Smooth muscle cell (in vitro differentiated cells): ENCODE measurements around the gene CCDC171. TPM values are rescaled to one million over a fixed set of nuclear protein-coding genes. Genes with fewer than 3 reads are reported as not detected.

Experiments used
- DNase-seq: peaks from one replicate; lab custom pipeline; 2025; ENCODE audit not compliant: unreplicated experiment; lab: John Stamatoyannopoulos, UW
- H2AFZ ChIP-seq: fragments of 200-600 bp; sonication (generic); 2 replicates; pipeline ENCODE4 v1.6.0; 2016; ENCODE audit warnings: antibody characterized with exemption, low read depth, mild to moderate bottlenecking
- H3F3A ChIP-seq: fragments of 200-600 bp; sonication (generic); 2 replicates; pipeline ENCODE4 v1.6.0; 2017; ENCODE audit warnings: antibody characterized with exemption, low read depth
- H3K27ac ChIP-seq: fragments of 200-600 bp; sonication (generic); 2 replicates; pipeline ENCODE4 v1.5.1; 2016; ENCODE audit warnings: low read depth, mild to moderate bottlenecking
- H3K27me3 ChIP-seq: fragments of 200-600 bp; sonication (generic); 2 replicates; pipeline ENCODE4 v1.6.1; 2016; ENCODE audit warnings: low read depth, mild to moderate bottlenecking
- H3K36me3 ChIP-seq: fragments of 200-600 bp; sonication (generic); 2 replicates; pipeline ENCODE4 v1.5.1; 2016; ENCODE audit warnings: low read depth
- H3K4me1 ChIP-seq: fragments of 200-600 bp; sonication (generic); 2 replicates; pipeline ENCODE4 v1.5.1; 2016; ENCODE audit warnings: low read depth
- H3K4me2 ChIP-seq: fragments of 200-600 bp; sonication (generic); 2 replicates; pipeline ENCODE4 v1.6.0; 2016; ENCODE audit warnings: mild to moderate bottlenecking
- H3K4me3 ChIP-seq: fragments of 200-600 bp; sonication (generic); 2 replicates; pipeline ENCODE4 v1.5.1; 2016; ENCODE audit warnings: mild to moderate bottlenecking
- H3K79me2 ChIP-seq: fragments of 200-600 bp; sonication (generic); 2 replicates; pipeline ENCODE4 v1.6.0; 2016; ENCODE audit warnings: low read depth, mild to moderate bottlenecking
- H3K9ac ChIP-seq: fragments of 200-600 bp; sonication (generic); 2 replicates; pipeline ENCODE4 v1.6.0; 2016; ENCODE audit warnings: low read depth
- H3K9me3 ChIP-seq: fragments of 200-600 bp; sonication (generic); replicated peaks from 2 replicates; pipeline ENCODE4 v1.5.1; 2016; ENCODE audit warnings: low read depth
- H4K20me1 ChIP-seq: fragments of 200-600 bp; sonication (generic); 2 replicates; pipeline ENCODE4 v1.6.0; 2016; ENCODE audit warnings: low read depth
- CTCF ChIP-seq: fragments of 200-600 bp; sonication (generic); IDR thresholded peaks from 2 replicates; pipeline ENCODE4 v1.5.1; 2017; ENCODE audit warnings: borderline replicate concordance, mild to moderate bottlenecking, antibody characterized with exemption; ENCODE audit not compliant: insufficient read depth, poor library complexity, severe bottlenecking
- whole genome bisulfite sequencing: methylation state at CpG from one replicate; pipeline ENCODE4 v1.1.7; 2016; ENCODE audit warnings: low lambda C conversion rate; 5-methylcytosine and 5-hydroxymethylcytosine counted together
- polyA plus RNA-seq: library from polyadenylated mRNA; unstranded; fragments of >200 nt; fragmentation: Nextera tagmentation; extraction: Ambion mirVana; gene quantifications from 2 replicates; pipeline ENCODE4 v1.2.1, GENCODE V29; 2016
- total RNA-seq: library from RNA; depleted of rRNA; stranded (reverse); fragments of >200 nt; gene quantifications from 2 replicates; pipeline ENCODE4 v1.2.3, GENCODE V29; 2014

Gene CCDC171
- total and polyA plus RNA-seq, 2 experiments from 2014 or later = 0.46 to 2.3 TPM

- no peaks in the 10 kb centered on the region for H3K36me3 ChIP-seq
- H3F3A ChIP-seq = no peaks in the 10 kb centered on the region
- no peak for TF ChIP-seq CTCF
- H3K9me3 ChIP-seq = no peaks in the 10 kb centered on the region
- no peaks in the 10 kb centered on the region for H3K79me2 ChIP-seq
- H3K4me3 ChIP-seq = no peak overlapping the region
- WGBS = 96% methylated on average over 3 of the region's 3 CpGs
- no peaks in the 10 kb centered on the region for H3K4me1 ChIP-seq
- no peak overlapping the region for H3K27ac ChIP-seq
- H3K27me3 ChIP-seq = no peaks in the 10 kb centered on the region
- no peak overlapping the region for H2AFZ ChIP-seq
- no peak overlapping the region for H3K9ac ChIP-seq
- no peak overlapping the region for H3K4me2 ChIP-seq
- H4K20me1 ChIP-seq = no peaks in the 10 kb centered on the region
- no peak for DNase-seq
These were observed 330.0 kb downstream of the CCDC171 start for GRCh38 chr9:15882883-15883282.

- TF ChIP-seq CTCF = no peak
- no peaks in the 10 kb centered on the region for H3K9me3 ChIP-seq
- no peaks in the 10 kb centered on the region for H4K20me1 ChIP-seq
- H3K79me2 ChIP-seq = no peaks in the 10 kb centered on the region
- no peaks in the 10 kb centered on the region for H3F3A ChIP-seq
- H3K27me3 ChIP-seq = no peaks in the 10 kb centered on the region
- 96% methylated on average over 2 of the region's 2 CpGs for WGBS
- no peak overlapping the region for H3K27ac ChIP-seq
- H3K9ac ChIP-seq = no peak overlapping the region
- no peak overlapping the region for H3K4me2 ChIP-seq
- H3K4me3 ChIP-seq = no peak overlapping the region
- H3K36me3 ChIP-seq = no peaks in the 10 kb centered on the region
- H3K4me1 ChIP-seq = no peaks in the 10 kb centered on the region
- no peak overlapping the region for H2AFZ ChIP-seq
- no peak for DNase-seq
These were observed 332.6 kb downstream of the CCDC171 start for GRCh38 chr9:15885464-15885863.

- Histone ChIP-seq H3K36me3 (no peaks in the 10 kb centered on the region), H4K20me1 (no peaks in the 10 kb centered on the region), H3K9ac (no peak overlapping the region), H3K79me2 (no peaks in the 10 kb centered on the region), H3F3A (no peaks in the 10 kb centered on the region), H3K9me3 (no peaks in the 10 kb centered on the region), H3K4me3 (no peak overlapping the region), H3K27me3 (no peaks in the 10 kb centered on the region), H2AFZ (no peak overlapping the region), H3K4me2 (no peak overlapping the region), H3K4me1 (peaks cover 3% of the 10 kb centered on the region), H3K27ac (peak overlapping the region; percentile 23)
- TF ChIP-seq CTCF = no peak
- DNase-seq = no peak
- whole genome bisulfite sequencing = 58% methylated on average over 1 of the region's 1 CpG
These were observed 336.7 kb downstream of the CCDC171 start for GRCh38 chr9:15889555-15889954.

GRCh38 chr9:15901572-15901971 is 348.7 kb downstream of the CCDC171 start:
- H3K27ac ChIP-seq = no peak overlapping the region
- no peaks in the 10 kb centered on the region for H4K20me1 ChIP-seq
- no peak overlapping the region for H3K9ac ChIP-seq
- H3K4me1 ChIP-seq = no peaks in the 10 kb centered on the region
- no peaks in the 10 kb centered on the region for H3F3A ChIP-seq
- no peaks in the 10 kb centered on the region for H3K27me3 ChIP-seq
- no peak overlapping the region for H3K4me2 ChIP-seq
- H2AFZ ChIP-seq = no peak overlapping the region
- no peak for DNase-seq
- no peaks in the 10 kb centered on the region for H3K79me2 ChIP-seq
- TF ChIP-seq CTCF = no peak
- H3K36me3 ChIP-seq = no peaks in the 10 kb centered on the region
- no peaks in the 10 kb centered on the region for H3K9me3 ChIP-seq
- 100% methylated on average over 1 of the region's 1 CpG for WGBS
- H3K4me3 ChIP-seq = no peak overlapping the region
